ENCODE data around the gene SEL1L2.

GRCh38 chr20:13990465-13990864 lies at the start of gene SEL1L2:
- TF ChIP-seq POLR2AphosphoS5 (IDR thresholded peaks at IDR 0.05; ENCODE audit: low read depth, low read length) (no peak), POLR2A (IDR thresholded peaks at IDR 0.05; ENCODE audit: low read depth, low read length) (no peak)
